K562 (cell line): ENCODE results near the gene MTRFR. TPM values are rescaled to one million over a fixed set of nuclear protein-coding genes. Genes with fewer than 3 reads are reported as not detected.
A peak's percentile ranks its signal among the peaks of the same experiment; 100 is the strongest.

Experiments
- ATAC-seq: fragments of 200-7000 bp; cut with Tn5 transposase; 3 replicates; pipeline ENCODE4 v1.9.1; 2020; ENCODE audit warnings: moderate library complexity
- BruUV-seq: library from RNA; stranded (reverse); fragments of 400-500 nt; replicated peaks from 2 replicates; lab custom pipeline; 2021; lab: Mats Ljungman, UMichigan
- CTCF ChIA-PET: fragments of 300-600 bp; formaldehyde crosslinking; extraction: SDS; loops from one replicate; lab custom pipeline; 2021; ENCODE audit warnings: low intra/inter-chr PET ratio; lab: Yijun Ruan, JAX
- POLR2A ChIA-PET: fragments of 300-600, 350-650 bp; sonication (Branson Sonifier 250); formaldehyde crosslinking; extraction: SDS; loops from one replicate; lab custom pipeline; 2021; ENCODE audit warnings: antibody characterized with exemption, inconsistent platforms; lab: Yijun Ruan, JAX
- DNase-seq, 4 experiments: peaks; one replicate each; pipeline versions ENCODE4 v3.0.0 to v3.0.0-alpha.2; 2011 to 2018; ENCODE audit warnings: low spot score in 3 of 4, mixed read lengths in 3 of 4; ENCODE audit errors: extremely low read depth in 1 of 4
- FAIRE-seq: peaks from 2 replicates; lab custom pipeline; 2011; peaks lifted over from hg19 to GRCh38; lab: Jason Lieb, UNC
- H2AFZ ChIP-seq: 2 replicates; pipeline ENCODE4 v1.6.0; 2011; ENCODE audit warnings: low read depth, low read length, control low read depth, inconsistent platforms
- H3K27ac ChIP-seq: fragments of 200-600 bp; 3 replicates; pipeline ENCODE4 v1.8.0; 2011; ENCODE audit warnings: low read depth, mild to moderate bottlenecking, control low read depth, inconsistent platforms, low read length, moderate library complexity, mixed read lengths; ENCODE audit errors: extremely low read depth
- H3K27me3 ChIP-seq, 2 experiments: fragments of 300-600 bp in 1 of 2; 2 replicates in 1 of 2; 3 replicates in 1 of 2; pipeline versions ENCODE4 v1.6.0 to v1.8.0; 2011; ENCODE audit warnings: inconsistent platforms in 2 of 2, low read length in 2 of 2, mild to moderate bottlenecking in 1 of 2, mixed read lengths in 1 of 2, moderate library complexity in 1 of 2; ENCODE audit not compliant: control insufficient read depth in 2 of 2, insufficient read depth in 2 of 2
- H3K36me3 ChIP-seq: fragments of 300-600 bp; 3 replicates; pipeline ENCODE4 v1.8.0; 2011; ENCODE audit warnings: mild to moderate bottlenecking, low read length, inconsistent platforms; ENCODE audit not compliant: control insufficient read depth, insufficient read depth
- H3K4me1 ChIP-seq, 2 experiments: fragments of 200-600 bp in 1 of 2; replicated peaks in 1 of 2; 2 replicates in 1 of 2; 3 replicates in 1 of 2; pipeline versions ENCODE4 v1.5.1 to v1.8.0; 2011; ENCODE audit warnings: inconsistent platforms in 2 of 2, low read length in 2 of 2, mild to moderate bottlenecking in 1 of 2, mixed read lengths in 1 of 2, moderate library complexity in 1 of 2; ENCODE audit not compliant: control insufficient read depth in 2 of 2, insufficient read depth in 2 of 2
- H3K4me2 ChIP-seq: 2 replicates; pipeline ENCODE4 v1.6.1; 2011; ENCODE audit warnings: low read length, control low read depth, inconsistent platforms, mixed read lengths; ENCODE audit not compliant: insufficient read depth
- H3K4me3 ChIP-seq: fragments of 200-600 bp; sonication (generic), shearing (Covaris generic); 2 replicates; pipeline ENCODE4 v1.5.1; 2016; ENCODE audit warnings: control low read depth, inconsistent platforms
- H3K79me2 ChIP-seq: fragments of 200-600 bp; 3 replicates; pipeline ENCODE4 v1.8.0; 2011; ENCODE audit warnings: low read length, inconsistent platforms; ENCODE audit not compliant: control insufficient read depth, insufficient read depth
- H3K9ac ChIP-seq, 2 experiments: 2 replicates each; pipeline versions ENCODE4 v1.6.0 to v1.6.1; 2011; ENCODE audit warnings: low read depth in 2 of 2, low read length in 2 of 2, control low read depth in 1 of 2, inconsistent platforms in 1 of 2, mild to moderate bottlenecking in 1 of 2, mixed read lengths in 1 of 2; ENCODE audit not compliant: insufficient read depth in 1 of 2
- H3K9me1 ChIP-seq: one replicate; pipeline ENCODE4 v1.6.0; 2011; ENCODE audit warnings: inconsistent platforms, mild to moderate bottlenecking, low read length, moderate library complexity; ENCODE audit not compliant: control insufficient read depth, insufficient read depth
- H3K9me3 ChIP-seq: replicated peaks from 2 replicates; pipeline ENCODE4 v1.5.1; 2011; ENCODE audit warnings: low read depth, low read length, inconsistent platforms; ENCODE audit not compliant: control insufficient read depth, insufficient read depth
- H4K20me1 ChIP-seq: replicated peaks from 2 replicates; pipeline ENCODE4 v1.6.1; 2011; ENCODE audit warnings: low read length, inconsistent platforms, mixed read lengths; ENCODE audit not compliant: control insufficient read depth, insufficient read depth
- MXI1 ChIP-seq: IDR thresholded peaks from 2 replicates; pipeline ENCODE4 v1.6.1; 2011; ENCODE audit warnings: low read depth, mild to moderate bottlenecking, improper control_type of control experiment, low read length
- NFIC ChIP-seq: fragments of 450-650 bp; IDR thresholded peaks from 2 replicates; pipeline ENCODE4 v1.6.1; 2017; ENCODE audit warnings: mild to moderate bottlenecking, inconsistent platforms
- RFX5 ChIP-seq: IDR thresholded peaks from 2 replicates; pipeline ENCODE4 v1.6.1; 2011; ENCODE audit warnings: low read depth, mild to moderate bottlenecking, improper control_type of control experiment, low read length
- SMARCB1 ChIP-seq: IDR thresholded peaks from 2 replicates; pipeline ENCODE4 v1.6.1; 2011; ENCODE audit warnings: improper control_type of control experiment, low read depth; ENCODE audit not compliant: insufficient read length
- U2AF1 ChIP-seq: fragments of 200-400 bp; formaldehyde crosslinking; optimal IDR thresholded peaks from 2 replicates; pipeline ENCODE3; 2017; ENCODE audit warnings: mild to moderate bottlenecking, low read depth, low read length, moderate library complexity
- WGBS: fragments of 100-300 bp; shearing (Covaris generic); methylation state at CpG from one replicate; pipeline ENCODE4 v1.1.6; 2016; ENCODE audit warnings: low coverage, mixed read lengths; ENCODE audit not compliant: insufficient coverage; ENCODE audit errors: missing lambda C conversion rate; 5-methylcytosine and 5-hydroxymethylcytosine counted together
- in situ Hi-C: fragments of 300-500 bp; cut with MboI; formaldehyde crosslinking; loops from 4 replicates; pipeline ENCODE4 v1.15.0; 2018; ENCODE audit warnings: inconsistent platforms, mixed read lengths
- intact Hi-C: fragments of 100-400 bp; cut with micrococcal nuclease; formaldehyde crosslinking; loops from 2 replicates; pipeline ENCODE4 v1.14.2; 2022
- polyA plus RNA-seq, 8 experiments: library from polyadenylated mRNA; depleted of rRNA in 4 of 8; stranded (reverse) in 5 of 8; unstranded in 3 of 8; fragments of >200 nt; fragmentation: Nextera tagmentation in 2 of 8; fragmentation: Illumina TruSeq in 1 of 8; extraction: Ambion mirVana in 2 of 8; extraction: Trizol in 1 of 8; gene quantifications; 2 replicates each; pipeline versions ENCODE4 v1.2.1 to v1.2.3, GENCODE V29; 2011 to 2014; ENCODE audit warnings: inconsistent platforms in 1 of 8, missing spikeins in 1 of 8
- total RNA-seq, 7 experiments: library from RNA; depleted of rRNA in 6 of 7; stranded (reverse); fragments of >200 nt in 6 of 7; fragmentation: Illumina TruSeq in 2 of 7; extraction: Trizol in 2 of 7; gene quantifications; 2 replicates each; pipeline versions ENCODE4 v1.2.1 to v1.2.3, GENCODE V29; 2011 to 2021; ENCODE audit warnings: low replicate concordance in 1 of 7

Gene MTRFR
- total and polyA plus RNA-seq, 9 of the 15 experiments (the other 6 are each of a cell fraction or from before 2014, with no cell fraction given), result 16.7 to 55.6 (median 34.7) TPM

DNA sequence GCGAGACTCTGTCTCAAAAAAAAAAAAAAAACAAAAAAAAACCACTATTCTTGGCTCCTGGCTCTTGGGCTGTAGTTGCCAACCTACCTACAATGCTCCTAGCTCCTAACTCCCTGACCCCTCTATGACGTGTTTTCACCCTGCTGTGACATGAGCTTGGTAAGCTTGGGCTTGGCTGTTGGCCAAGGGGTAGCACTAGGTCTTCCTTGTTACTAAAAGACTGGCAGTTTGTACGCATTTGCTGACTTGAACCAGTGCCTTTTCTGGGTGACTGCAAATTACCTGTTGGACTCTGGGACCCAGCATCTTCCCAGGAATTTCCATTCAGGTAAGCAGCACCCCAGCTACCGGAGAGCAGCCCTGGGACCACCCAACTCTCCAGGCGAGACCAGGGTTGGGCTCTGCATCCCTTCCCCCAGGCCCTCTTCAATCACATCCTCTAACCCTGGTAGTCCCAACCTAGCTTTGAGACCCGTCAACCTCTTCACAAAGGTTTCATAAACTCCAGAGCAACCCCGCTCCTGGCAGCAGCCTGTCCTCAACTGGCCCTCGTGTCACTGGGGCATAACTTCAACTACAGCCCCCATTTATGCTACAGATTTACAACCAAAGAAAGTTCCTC is 30.1 kb downstream of the MTRFR start:
- no peaks in the 10 kb centered on the region for H4K20me1 ChIP-seq
- 84% methylated on average over 7 of the region's 8 CpGs for WGBS
- DNase-seq, result no peak
- TF ChIP-seq RFX5 (no peak), NFIC (0 out of 2 replicates have a peak, but pooled peaks have one; percentile 25), U2AF1 (no peak), SMARCB1 (no peak), MXI1 (no peak)
- no peak for ATAC-seq
- H3K9me1 ChIP-seq, result no peaks in the 10 kb centered on the region
- H3K79me2 ChIP-seq, result peaks cover 6% of the 10 kb centered on the region; the same call in 1 of the 3 replicates
- H2AFZ ChIP-seq, result no peak overlapping the region
- no peaks in the 10 kb centered on the region for H3K9me3 ChIP-seq
- intact Hi-C loops (no loop called here), in situ Hi-C loops (no loop called here)
- BruUV-seq, result no TSS peak
- H3K4me1 ChIP-seq, result peaks cover 5 to 18% of the 10 kb centered on the region in 2 experiments; a peak in 4 of 5 replicates
- POLR2A ChIA-PET, result interaction anchor here (0.6 to 0.8 kb wide), 3 partner anchors 9 to 30 kb away, joined by 3 to 5 read pairs (median 4); partner anchors contain the start of genes MPHOSPH9 and MTRFR
- peaks cover 71% of the 10 kb centered on the region for H3K36me3 ChIP-seq
- H3K9ac ChIP-seq, result 0 out of 4 replicates have a peak overlapping the region, but pooled peaks of 1 of the 2 experiments have one; percentile 35
- CTCF ChIA-PET, result no interaction called here
- no peak overlapping the region for H3K4me2 ChIP-seq
- H3K4me3 ChIP-seq, result no peak overlapping the region
- no peak for FAIRE-seq
- no peaks in the 10 kb centered on the region for H3K27me3 ChIP-seq
- no peak overlapping the region for H3K27ac ChIP-seq
